ENCODE data around the gene CDH13.

DNA sequence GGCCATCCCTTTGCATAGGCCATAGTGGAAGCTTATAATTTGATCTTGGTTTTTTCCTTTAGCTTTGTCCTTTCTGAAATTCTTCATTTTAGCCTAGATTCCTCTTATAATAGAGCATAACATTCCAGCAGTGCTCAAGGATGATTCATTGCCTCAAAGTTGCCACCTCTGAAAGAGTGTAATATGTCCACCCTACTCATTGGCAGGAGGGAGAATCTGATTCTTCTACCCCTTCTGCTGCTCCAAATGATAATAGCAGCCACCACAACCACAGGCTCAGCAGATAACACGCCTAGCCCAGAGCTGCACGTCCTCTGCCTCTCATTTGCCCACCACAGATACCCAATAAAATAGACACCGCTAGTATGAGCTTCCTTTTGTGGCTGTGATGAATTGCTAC is 843.6 kb downstream of the CDH13 start:
- TF ChIP-seq CTCF (IDR thresholded peaks at IDR 0.05): no peak
- no peak for TF ChIP-seq POLR2A (IDR thresholded peaks at IDR 0.05)

All from Peyer's patch (tissue), 4 donors.